Mesodermal cell (in vitro differentiated cells): ENCODE measurements around the gene RHOBTB3.

Source experiments
- H3K27ac ChIP-seq: 2 replicates; pipeline ENCODE4 v1.7.0; 2013; ENCODE audit warnings: mild to moderate bottlenecking, low read depth, low read length, moderate library complexity; ENCODE audit not compliant: severe bottlenecking
- H3K36me3 ChIP-seq: 2 replicates; pipeline ENCODE4 v1.7.1; 2013; ENCODE audit warnings: mild to moderate bottlenecking, low read length, moderate library complexity; ENCODE audit not compliant: control insufficient read depth, insufficient read depth
- H3K4me1 ChIP-seq: one replicate; pipeline ENCODE4 v1.7.1; 2013; ENCODE audit warnings: mild to moderate bottlenecking, low read length; ENCODE audit not compliant: insufficient read depth, control insufficient read depth, poor library complexity, severe bottlenecking
- H3K4me3 ChIP-seq: 2 replicates; pipeline ENCODE4 v1.7.0; 2013; ENCODE audit warnings: low read length, control low read depth, mild to moderate bottlenecking; ENCODE audit not compliant: insufficient read depth, poor library complexity, severe bottlenecking; ENCODE audit errors: extremely low read depth
- H3K9me3 ChIP-seq: 2 replicates; pipeline ENCODE4 v1.7.1; 2013; ENCODE audit warnings: mild to moderate bottlenecking, low read length, moderate library complexity; ENCODE audit not compliant: control insufficient read depth
- WGBS, 2 experiments: methylation state at CpG; one replicate each; pipeline ENCODE4 v1.1.5; 2013; ENCODE audit warnings: missing lambda C conversion rate in 2 of 2; ENCODE audit not compliant: insufficient coverage in 2 of 2; 5-methylcytosine and 5-hydroxymethylcytosine counted together

The RHOBTB3 gene

DNA sequence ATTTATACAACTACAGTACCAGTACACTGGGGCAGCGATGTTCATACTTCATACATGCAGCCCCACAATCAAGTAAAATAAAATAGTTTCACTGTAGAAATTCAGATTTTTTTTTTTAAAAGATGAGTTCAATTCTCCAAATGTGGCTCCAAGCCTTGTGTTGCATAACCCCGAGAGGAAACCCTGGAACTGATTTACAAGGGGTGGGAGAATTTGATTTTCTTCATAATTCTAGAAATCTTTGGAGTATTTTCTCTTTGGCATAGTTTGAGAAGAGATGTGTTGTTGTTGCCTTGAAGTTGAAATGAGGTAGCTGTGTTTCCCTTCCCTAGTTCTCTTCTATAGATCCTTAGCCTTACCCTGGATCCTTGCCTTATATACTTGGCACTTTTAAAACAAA lies 3.1 kb downstream of the RHOBTB3 start:
- WGBS, 2 experiments, result 22 to 60% methylated on average over 1 of the region's 2 CpGs
- Histone ChIP-seq H3K27ac (no peak overlapping the region), H3K4me1 (peaks cover 19% of the 10 kb centered on the region), H3K36me3 (peaks cover 44% of the 10 kb centered on the region), H3K4me3 (peak overlapping the region; percentile 30), H3K9me3 (no peaks in the 10 kb centered on the region)

DNA sequence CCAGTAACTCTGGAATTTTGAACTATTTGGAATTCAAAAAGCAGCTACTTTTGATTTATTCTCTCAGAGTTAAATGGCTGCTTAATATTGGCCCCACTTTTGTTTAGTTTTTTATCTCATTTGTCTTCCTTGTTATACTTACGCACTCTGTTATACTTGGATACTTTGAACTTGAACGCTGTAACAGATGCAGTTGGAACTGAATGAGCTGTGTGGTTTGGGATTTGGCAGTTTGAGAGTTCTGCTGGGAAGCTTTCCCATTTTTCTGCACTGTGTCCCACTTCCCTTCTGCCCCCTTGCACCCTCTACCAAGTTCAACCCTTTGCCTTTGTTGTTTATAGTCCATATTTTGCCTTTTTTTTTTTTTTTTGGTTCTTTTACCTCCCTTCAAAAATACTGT lies 3.8 kb downstream of the RHOBTB3 start:
- WGBS, 2 experiments, result no CpG with 5 or more reads among the region's 2 CpGs
- H3K9me3 ChIP-seq, result no peaks in the 10 kb centered on the region

DNA sequence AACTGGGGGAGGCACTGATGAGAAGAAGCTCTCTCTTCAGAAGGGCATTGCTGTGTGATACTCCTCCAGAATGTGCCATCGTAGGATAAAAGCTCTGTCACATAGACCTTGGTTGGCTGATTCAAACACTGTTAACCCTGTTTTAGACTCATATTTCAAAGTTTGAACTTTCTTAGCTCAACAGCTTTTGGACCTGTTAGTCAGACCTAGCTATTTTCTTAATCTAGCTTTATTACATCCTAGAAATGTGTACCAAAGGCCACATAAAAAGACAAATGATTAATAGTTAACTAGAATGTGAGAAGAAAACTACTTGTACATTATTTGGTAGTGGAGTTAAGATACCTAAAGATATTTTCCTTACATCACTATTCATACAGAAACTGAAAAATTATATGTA lies 4.3 kb downstream of the RHOBTB3 start:
- no peaks in the 10 kb centered on the region for H3K9me3 ChIP-seq
- H3K4me3 ChIP-seq, result peak overlapping the region; percentile 15
- 91 to 100% methylated on average over 1 of the region's 1 CpG for WGBS, 2 experiments
- no peak overlapping the region for H3K27ac ChIP-seq
- H3K36me3 ChIP-seq, result peaks cover 57% of the 10 kb centered on the region
- peaks cover 9% of the 10 kb centered on the region for H3K4me1 ChIP-seq

More for the DNA sequence above, 3.8 kb downstream of the RHOBTB3 start:
- Histone ChIP-seq H3K4me1 (peaks cover 14% of the 10 kb centered on the region), H3K36me3 (peaks cover 52% of the 10 kb centered on the region), H3K4me3 (peak overlapping the region; percentile 15), H3K27ac (no peak overlapping the region)

DNA sequence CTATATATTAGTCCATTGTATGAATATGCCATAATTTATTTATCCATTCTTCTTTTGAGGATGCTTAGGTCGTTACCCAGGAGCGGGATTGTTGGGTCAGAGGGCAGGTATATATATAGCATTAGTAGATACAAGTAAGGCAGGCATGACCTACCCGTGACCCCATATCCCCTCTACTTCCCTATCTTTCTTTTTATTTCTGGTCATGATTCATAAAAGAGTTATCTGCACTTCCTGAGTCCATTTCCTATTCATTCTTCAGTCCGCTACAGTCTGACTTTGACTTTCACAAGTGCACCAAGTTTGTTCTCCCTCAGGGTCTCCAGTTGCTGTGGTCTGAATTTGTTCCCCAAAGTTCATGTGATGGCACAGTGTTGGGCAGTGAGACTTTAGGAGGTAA lies 6.9 kb downstream of the RHOBTB3 start:
- H3K4me3 ChIP-seq, result no peak overlapping the region
- peaks cover 9% of the 10 kb centered on the region for H3K4me1 ChIP-seq
- 83% methylated on average over 1 of the region's 4 CpGs; no CpG with 5 or more reads in 1 of the 2 experiments for WGBS, 2 experiments
- H3K27ac ChIP-seq, result no peak overlapping the region
- H3K36me3 ChIP-seq, result peaks cover 76% of the 10 kb centered on the region
- no peaks in the 10 kb centered on the region for H3K9me3 ChIP-seq

GRCh38 chr5:95738834-95739233 lies 7.7 kb downstream of the RHOBTB3 start:
- no peak overlapping the region for H3K27ac ChIP-seq
- H3K36me3 ChIP-seq, result peaks cover 76% of the 10 kb centered on the region
- no peak overlapping the region for H3K4me3 ChIP-seq
- 95 to 100% methylated on average over 4 of the region's 4 CpGs for WGBS, 2 experiments
- H3K9me3 ChIP-seq, result no peaks in the 10 kb centered on the region
- peaks cover 5% of the 10 kb centered on the region for H3K4me1 ChIP-seq

- Histone ChIP-seq H3K9me3 (no peaks in the 10 kb centered on the region), H3K4me1 (no peaks in the 10 kb centered on the region), H3K4me3 (no peak overlapping the region), H3K36me3 (peaks cover 78% of the 10 kb centered on the region), H3K27ac (no peak overlapping the region)
- WGBS, 2 experiments, result 100% methylated on average over 2 of the region's 2 CpGs; no CpG with 5 or more reads in 1 of the 2 experiments
Measured at GRCh38 chr5:95739857-95740256, 8.7 kb downstream of the RHOBTB3 start.

GRCh38 chr5:95741458-95741857 lies 10.3 kb downstream of the RHOBTB3 start:
- H3K27ac ChIP-seq, result no peak overlapping the region
- no peaks in the 10 kb centered on the region for H3K9me3 ChIP-seq
- peaks cover 82% of the 10 kb centered on the region for H3K36me3 ChIP-seq
- H3K4me1 ChIP-seq, result no peaks in the 10 kb centered on the region
- 100% methylated on average over 1 of the region's 4 CpGs; no CpG with 5 or more reads in 1 of the 2 experiments for WGBS, 2 experiments
- no peak overlapping the region for H3K4me3 ChIP-seq

DNA sequence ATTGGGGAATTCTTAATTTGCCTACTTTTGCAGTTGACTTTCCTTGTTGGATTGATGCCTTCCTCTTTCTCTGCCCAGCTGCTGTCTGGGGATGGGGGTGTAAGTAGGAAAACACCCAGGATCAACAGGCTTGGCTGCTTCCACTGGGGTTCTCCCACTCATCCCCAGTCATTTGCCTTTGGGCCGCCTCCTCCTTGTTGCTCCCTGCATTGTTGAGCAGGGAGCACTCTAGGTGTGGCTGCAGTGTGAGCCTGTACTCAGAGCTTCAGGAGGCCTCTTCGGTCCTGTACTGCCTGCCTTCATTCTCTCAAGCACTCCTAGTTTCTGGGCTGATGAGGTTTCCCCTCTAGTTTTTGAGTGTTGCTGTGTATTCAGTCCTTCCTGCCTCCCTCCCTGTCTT lies 12.1 kb downstream of the RHOBTB3 start:
- WGBS, 2 experiments, result 80 to 100% methylated on average over 1 of the region's 2 CpGs
- Histone ChIP-seq H3K9me3 (no peaks in the 10 kb centered on the region), H3K4me1 (no peaks in the 10 kb centered on the region), H3K4me3 (no peak overlapping the region), H3K36me3 (peaks cover 78% of the 10 kb centered on the region), H3K27ac (no peak overlapping the region)

GRCh38 chr5:95743877-95744276 lies 12.7 kb downstream of the RHOBTB3 start:
- Histone ChIP-seq H3K4me3 (no peak overlapping the region), H3K4me1 (no peaks in the 10 kb centered on the region), H3K9me3 (no peaks in the 10 kb centered on the region), H3K27ac (no peak overlapping the region), H3K36me3 (peaks cover 76% of the 10 kb centered on the region)
- WGBS, 2 experiments, result 100% methylated on average over 1 of the region's 1 CpG; no CpG with 5 or more reads in 1 of the 2 experiments

GRCh38 chr5:95746194-95746593 lies 15.1 kb downstream of the RHOBTB3 start:
- Histone ChIP-seq H3K4me3 (no peak overlapping the region), H3K4me1 (no peaks in the 10 kb centered on the region), H3K36me3 (peaks cover 78% of the 10 kb centered on the region), H3K27ac (no peak overlapping the region), H3K9me3 (no peaks in the 10 kb centered on the region)

- H3K36me3 ChIP-seq, result peaks cover 78% of the 10 kb centered on the region
Measured at GRCh38 chr5:95746722-95747679, 15.9 kb downstream of the RHOBTB3 start.

More at GRCh38 chr5:95746722-95747679, 15.9 kb downstream of the RHOBTB3 start:
- 98% methylated on average over 5 of the region's 8 CpGs for WGBS, 2 experiments
- Histone ChIP-seq H3K27ac (no peak overlapping the region), H3K9me3 (no peaks in the 10 kb centered on the region), H3K4me1 (no peaks in the 10 kb centered on the region), H3K4me3 (no peak overlapping the region)
